Thyroid gland (tissue), 4 donors: ENCODE data around the gene ADI1. TPM values are rescaled to one million over a fixed set of nuclear protein-coding genes. Genes with fewer than 3 reads are reported as not detected.

ENCODE experiments used
- DNase-seq, 2 donors: peaks; one replicate each; pipeline ENCODE4 v3.0.0-alpha.2; 2019
- H3K27ac ChIP-seq, 3 donors: fragments of 200-600 bp; sonication (generic); 1 replicate in 2 of 3; 2 replicates in 1 of 3; pipeline ENCODE4 v1.5.1; 2016 to 2019; ENCODE audit warnings: mild to moderate bottlenecking in 1 of 3, moderate library complexity in 1 of 3
- H3K27me3 ChIP-seq: fragments of 200-600 bp; sonication (generic); one replicate; pipeline ENCODE4 v1.5.1; 2019
- H3K36me3 ChIP-seq, 2 donors: fragments of 200-600 bp; sonication (generic); one replicate each; pipeline ENCODE4 v1.5.1; 2016 to 2019
- H3K4me1 ChIP-seq, 2 donors: fragments of 200-600 bp; sonication (generic); one replicate each; pipeline ENCODE4 v1.5.1; 2017 to 2019
- H3K4me3 ChIP-seq, 3 donors: fragments of 200-600 bp; sonication (generic); replicated peaks in 1 of 3; 1 replicate in 2 of 3; 2 replicates in 1 of 3; pipeline ENCODE4 v1.5.1; 2016; ENCODE audit warnings: mild to moderate bottlenecking in 1 of 3
- H3K9me3 ChIP-seq: fragments of 200-600 bp; sonication (generic); one replicate; pipeline ENCODE4 v1.5.1; 2017
- CTCF ChIP-seq, 6 experiments: fragments of 200-600 bp in 3 of 6; fragments of 450-650 bp in 3 of 6; sonication (generic) in 3 of 6; IDR thresholded peaks; one replicate each; pipeline ENCODE4 v1.5.1; 2016 to 2019; ENCODE audit warnings: antibody characterized with exemption in 6 of 6, mild to moderate bottlenecking in 2 of 6, inconsistent platforms in 1 of 6, moderate library complexity in 1 of 6
- POLR2A ChIP-seq, 2 donors: fragments of 450-650 bp; IDR thresholded peaks; one replicate each; pipeline ENCODE4 v1.6.1; 2017; ENCODE audit warnings: antibody characterized with exemption in 2 of 2, mild to moderate bottlenecking in 2 of 2, moderate library complexity in 1 of 2
- WGBS, 2 donors: methylation state at CpG; one replicate each; pipeline ENCODE4 v1.1.5; 2017; 5-methylcytosine and 5-hydroxymethylcytosine counted together
- intact Hi-C: fragments of 100-400 bp; cut with DNase I; formaldehyde crosslinking; loops from one replicate; pipeline ENCODE4 v1.15.1; 2023
- total RNA-seq, 4 donors: library from RNA; depleted of rRNA; stranded (reverse); fragments of >200 nt; gene quantifications; one replicate each; pipeline ENCODE4 v1.2.3, GENCODE V29; 2016

Gene ADI1
- total RNA-seq, 4 donors from 2014 or later, result 35.9 to 65.1 (median 59.2) TPM

GRCh38 chr2:3466966-3467365 is 52.4 kb downstream of the ADI1 start:
- H3K4me3 ChIP-seq, result no peak overlapping the region
- no peak for TF ChIP-seq CTCF (IDR thresholded peaks at IDR 0.05)
- TF ChIP-seq POLR2A (IDR thresholded peaks at IDR 0.05), result no peak
- intact Hi-C loops, result loop anchor here (10.0 kb wide), 1 partner anchor 282 kb away; no protein-coding TSS in a partner anchor
- DNase-seq, result no peak
- no peak overlapping the region for H3K27ac ChIP-seq
- peaks cover 2% of the 10 kb centered on the region in 2 donors for H3K4me1 ChIP-seq
- no peaks in the 10 kb centered on the region for H3K27me3 ChIP-seq
- peaks cover 39 to 47% of the 10 kb centered on the region in 2 donors for H3K36me3 ChIP-seq
- WGBS, 2 donors, result 89 to 96% methylated on average over 14 of the region's 14 CpGs
- H3K9me3 ChIP-seq, result no peaks in the 10 kb centered on the region

GRCh38 chr2:3466482-3466863 is 52.9 kb downstream of the ADI1 start:
- H3K4me1 ChIP-seq, result peaks cover 6 to 7% of the 10 kb centered on the region in 2 donors
- DNase-seq, result no peak
- WGBS, 2 donors, result 92 to 95% methylated on average over 9 of the region's 9 CpGs
- H3K4me3 ChIP-seq, result no peak overlapping the region
- no peaks in the 10 kb centered on the region for H3K9me3 ChIP-seq
- intact Hi-C loops, result loop anchor here (10.0 kb wide), 1 partner anchor 282 kb away; no protein-coding TSS in a partner anchor
- no peak for TF ChIP-seq POLR2A (IDR thresholded peaks at IDR 0.05)
- TF ChIP-seq CTCF (IDR thresholded peaks at IDR 0.05), result no peak
- H3K27ac ChIP-seq, result no peak overlapping the region
- peaks cover 34 to 45% of the 10 kb centered on the region in 2 donors for H3K36me3 ChIP-seq
- H3K27me3 ChIP-seq, result no peaks in the 10 kb centered on the region

- 89 to 95% methylated on average over 11 to 13 of the region's 13 CpGs for WGBS, 2 donors
- TF ChIP-seq POLR2A (IDR thresholded peaks at IDR 0.05), result no peak
- TF ChIP-seq CTCF (IDR thresholded peaks at IDR 0.05), result no peak
- peaks cover 34 to 45% of the 10 kb centered on the region in 2 donors for H3K36me3 ChIP-seq
- H3K27me3 ChIP-seq, result no peaks in the 10 kb centered on the region
- no peaks in the 10 kb centered on the region for H3K9me3 ChIP-seq
- peaks cover 7 to 9% of the 10 kb centered on the region in 2 donors for H3K4me1 ChIP-seq
- no peak overlapping the region for H3K27ac ChIP-seq
- intact Hi-C loops, result loop anchor here (10.0 kb wide), 1 partner anchor 281 kb away; no protein-coding TSS in a partner anchor
- DNase-seq, result no peak
- no peak overlapping the region for H3K4me3 ChIP-seq
Measured at GRCh38 chr2:3465844-3466481, 53.4 kb downstream of the ADI1 start.

GRCh38 chr2:3465328-3465727 is 54.0 kb downstream of the ADI1 start:
- Histone ChIP-seq H3K4me1 (peaks cover 10 to 16% of the 10 kb centered on the region in 2 donors), H3K36me3 (peaks cover 30 to 45% of the 10 kb centered on the region in 2 donors), H3K27me3 (no peaks in the 10 kb centered on the region), H3K4me3 (no peak overlapping the region), H3K9me3 (no peaks in the 10 kb centered on the region), H3K27ac (no peak overlapping the region)
- TF ChIP-seq POLR2A (IDR thresholded peaks at IDR 0.05) (no peak), CTCF (IDR thresholded peaks at IDR 0.05) (no peak)
- no peak for DNase-seq
- intact Hi-C loops, result loop anchor here (10.0 kb wide), 1 partner anchor 281 kb away; no protein-coding TSS in a partner anchor
- 91 to 95% methylated on average over 28 of the region's 28 CpGs for WGBS, 2 donors

GRCh38 chr2:3464401-3465005 is 54.8 kb downstream of the ADI1 start:
- DNase-seq, result no peak
- WGBS, 2 donors, result 93 to 94% methylated on average over 14 to 21 of the region's 21 CpGs
- no peak overlapping the region for H3K4me3 ChIP-seq
- intact Hi-C loops, result loop anchor here (5.0 to 10.0 kb wide), 2 partner anchors 42 to 280 kb away; no protein-coding TSS in a partner anchor
- H3K9me3 ChIP-seq, result no peaks in the 10 kb centered on the region
- H3K4me1 ChIP-seq, result peaks cover 18 to 24% of the 10 kb centered on the region in 2 donors
- TF ChIP-seq CTCF (IDR thresholded peaks at IDR 0.05) (no peak), POLR2A (IDR thresholded peaks at IDR 0.05) (no peak)
- H3K27ac ChIP-seq, result no peak overlapping the region
- H3K27me3 ChIP-seq, result no peaks in the 10 kb centered on the region
- H3K36me3 ChIP-seq, result peaks cover 21 to 44% of the 10 kb centered on the region in 2 donors
